TTC549 (cell line): ENCODE data around the gene CCDC85C.

ENCODE experiments used
- FAIRE-seq: peaks from 2 replicates; lab custom pipeline; 2012; peaks lifted over from hg19 to GRCh38; lab: Jason Lieb, UNC

Gene CCDC85C

GRCh38 chr14:99589651-99590530, 14.1 kb downstream of the CCDC85C start:
- FAIRE-seq, result no peak

- no peak for FAIRE-seq
Observed at GRCh38 chr14:99589031-99589441, 15.0 kb downstream of the CCDC85C start.

DNA sequence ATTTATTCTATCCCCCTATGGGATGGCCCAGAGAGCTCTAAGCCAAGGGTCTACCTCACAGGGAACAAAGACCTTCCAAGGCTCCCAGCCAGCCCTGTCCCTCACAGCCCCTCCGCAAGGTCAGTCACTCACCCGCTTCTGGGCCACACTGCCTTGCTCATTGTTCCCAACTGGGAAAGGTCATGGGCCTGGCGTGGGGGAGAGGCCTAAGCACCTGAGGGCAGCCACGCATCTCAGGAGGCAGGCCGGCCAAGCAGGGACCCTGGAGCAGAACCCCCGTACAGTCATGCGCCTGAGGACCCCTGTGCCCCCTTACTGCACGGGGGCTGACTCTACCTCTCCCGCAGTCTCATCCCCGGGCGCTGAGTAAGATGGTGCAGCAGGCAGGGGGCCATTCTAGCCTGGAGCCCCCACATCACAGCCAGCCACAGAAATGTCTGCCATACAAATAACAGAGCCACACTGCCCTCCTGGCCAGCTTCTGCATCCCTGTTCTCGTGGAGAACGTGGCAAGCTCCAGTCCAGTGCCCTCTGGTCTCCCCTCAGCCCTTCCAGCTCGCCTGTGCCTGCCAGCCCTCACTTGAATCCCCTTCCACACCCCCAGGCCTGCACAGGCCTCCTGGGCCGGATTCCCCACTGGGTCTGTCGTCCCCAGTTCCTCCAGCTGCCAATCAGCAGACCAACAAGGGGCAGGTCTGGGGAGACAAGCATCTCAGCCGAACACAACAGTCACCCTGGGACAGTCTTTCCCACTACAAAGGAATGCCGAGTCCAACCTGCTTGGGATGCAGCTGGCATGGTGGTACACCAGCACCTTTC, 16.3 kb downstream of the CCDC85C start:
- no peak for FAIRE-seq

DNA sequence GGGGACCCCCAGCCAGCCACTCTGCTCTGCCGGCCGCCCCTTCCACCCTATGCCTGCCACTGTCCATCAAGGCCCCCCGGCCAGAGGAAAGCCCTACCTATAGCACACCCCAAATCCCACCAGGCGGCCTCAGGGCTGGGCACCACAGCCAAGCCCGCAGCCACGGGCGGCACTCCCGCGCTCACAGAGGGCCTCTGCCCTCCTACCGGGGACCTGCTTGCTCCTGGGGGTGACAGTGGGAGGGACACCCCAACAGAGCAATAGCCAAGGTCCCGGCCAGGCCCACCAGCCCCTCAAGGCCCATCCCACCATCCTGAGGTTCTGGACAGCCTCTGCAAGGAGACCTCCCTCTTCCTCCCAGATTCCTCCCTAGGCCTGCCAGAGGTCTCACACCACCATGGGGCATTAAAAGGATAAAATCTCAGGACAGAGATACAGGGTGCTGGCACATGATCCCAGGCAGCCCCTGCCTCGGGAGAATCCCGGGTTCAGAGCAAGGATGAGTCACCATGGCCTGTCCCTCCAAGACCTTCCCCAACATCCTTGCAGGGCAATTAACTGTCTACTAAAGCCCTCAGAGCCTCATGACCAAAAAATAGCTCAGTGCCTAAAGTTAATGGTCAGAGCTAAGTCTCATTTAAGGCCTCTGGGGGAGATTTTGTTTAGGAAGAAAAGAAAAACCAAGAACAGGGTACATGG, 17.1 kb downstream of the CCDC85C start:
- no peak for FAIRE-seq

- FAIRE-seq, result no peak
Observed at GRCh38 chr14:99586054-99586760, 17.8 kb downstream of the CCDC85C start.

GRCh38 chr14:99584823-99585222, 19.2 kb downstream of the CCDC85C start:
- no peak for FAIRE-seq

GRCh38 chr14:99581938-99582337, 22.1 kb downstream of the CCDC85C start:
- no peak for FAIRE-seq

DNA sequence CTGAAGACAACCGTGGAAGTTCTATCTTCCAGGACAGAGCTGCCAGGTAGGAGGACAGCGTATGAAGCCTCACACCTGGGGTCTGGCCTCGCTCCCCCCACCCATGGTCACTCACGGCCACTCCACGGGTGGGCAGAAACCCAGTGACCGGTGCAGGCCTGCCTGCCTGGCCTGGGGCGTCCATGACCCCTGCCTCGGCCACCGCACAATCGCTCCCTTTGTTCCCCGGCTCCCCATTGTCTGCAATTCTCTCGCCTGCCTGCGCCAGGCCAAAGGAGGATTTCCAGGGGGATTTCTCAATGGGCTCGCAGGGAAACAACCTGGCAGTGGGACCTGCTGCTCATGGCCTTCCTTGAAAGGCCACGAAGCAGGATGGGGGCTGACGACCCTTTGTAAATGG, 22.6 kb downstream of the CCDC85C start:
- no peak for FAIRE-seq

DNA sequence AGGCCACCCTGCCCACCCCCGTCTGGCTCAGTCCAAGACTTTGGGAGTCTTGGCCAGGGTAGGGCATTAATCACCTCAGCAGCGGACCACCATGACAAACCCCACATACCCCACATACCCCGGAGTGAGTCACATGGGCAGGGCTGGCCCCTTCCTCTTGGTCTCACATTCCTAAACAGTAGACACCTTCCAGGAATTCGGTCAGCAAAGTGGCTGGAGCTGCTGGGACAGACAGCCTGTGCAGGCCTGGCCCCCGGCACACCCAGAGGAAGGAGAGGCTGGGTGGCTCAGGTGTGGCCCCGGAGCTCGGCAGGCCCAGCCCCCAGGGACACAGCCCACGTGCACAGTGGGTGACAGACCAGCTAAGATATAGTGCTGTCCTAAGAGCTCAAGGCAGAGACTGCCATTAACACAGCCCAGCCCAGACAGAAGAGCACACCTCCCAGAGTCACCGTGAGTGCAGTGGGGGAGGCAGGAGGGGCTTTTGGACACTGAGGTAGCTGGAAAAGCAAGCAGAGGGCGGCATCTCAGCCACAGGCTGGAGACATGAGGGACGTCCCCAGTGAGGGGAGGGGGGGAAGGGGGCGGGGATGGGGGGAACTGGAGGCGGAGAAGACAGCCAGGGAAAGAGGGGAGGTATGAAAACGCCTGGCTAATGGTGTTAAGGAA, 24.0 kb downstream of the CCDC85C start:
- no peak for FAIRE-seq

- no peak for FAIRE-seq
Observed at GRCh38 chr14:99579120-99579836, 24.7 kb downstream of the CCDC85C start.

- no peak for FAIRE-seq
Observed at GRCh38 chr14:99578541-99579101, 25.4 kb downstream of the CCDC85C start.

GRCh38 chr14:99576761-99577705, 27.0 kb downstream of the CCDC85C start:
- FAIRE-seq, result no peak

- FAIRE-seq, result no peak
Observed at GRCh38 chr14:99576304-99576703, 27.7 kb downstream of the CCDC85C start.

DNA sequence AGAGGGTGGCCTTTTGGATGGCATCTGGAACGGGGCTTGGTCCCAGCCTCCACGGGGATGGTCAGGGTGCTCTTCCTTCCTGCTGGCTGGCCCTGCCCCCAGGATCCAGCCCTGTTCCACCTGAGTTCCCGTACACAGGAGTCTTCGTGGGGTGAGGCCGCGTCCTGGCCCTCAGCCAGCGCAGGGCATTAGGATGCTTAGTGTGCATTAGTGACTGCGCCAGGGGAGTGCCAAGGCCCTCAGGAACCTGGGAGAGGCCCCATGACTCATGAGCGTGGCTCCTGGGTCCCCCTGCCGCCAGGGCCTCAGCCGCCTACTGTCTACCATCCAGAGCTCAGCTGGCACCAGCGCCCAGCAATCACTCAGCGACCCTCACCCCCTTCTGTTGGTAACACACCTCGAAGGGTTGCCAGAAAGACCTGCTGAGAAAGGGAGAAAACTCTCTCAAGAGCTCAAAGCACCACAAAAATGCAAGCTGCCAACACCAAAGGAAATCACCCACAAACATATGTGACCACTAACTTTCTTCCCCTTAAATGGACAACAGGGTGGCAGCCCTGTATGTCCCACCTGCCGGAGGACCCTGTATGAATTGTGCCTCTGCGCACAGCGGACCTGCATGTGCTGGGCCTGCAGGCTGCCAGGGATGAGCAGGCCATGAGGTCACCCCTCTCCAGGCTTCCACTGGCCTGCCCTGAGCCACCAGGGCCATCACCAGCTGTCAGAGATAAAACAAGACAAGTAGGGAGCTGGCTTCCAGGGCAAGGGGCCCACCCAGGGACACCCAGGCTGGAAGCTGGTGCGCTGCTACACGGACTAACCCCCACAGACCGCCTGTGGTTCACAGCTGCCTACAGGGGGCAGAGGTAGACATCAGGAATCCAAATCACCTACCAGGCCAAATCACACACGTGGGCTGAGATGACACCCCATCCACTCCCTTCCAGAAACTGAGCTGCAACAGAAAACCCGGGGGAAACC, 28.7 kb downstream of the CCDC85C start:
- no peak for FAIRE-seq

- FAIRE-seq, result no peak
Observed at GRCh38 chr14:99574099-99574880, 29.7 kb downstream of the CCDC85C start.

- no peak for FAIRE-seq
Observed at GRCh38 chr14:99573436-99574098, 30.4 kb downstream of the CCDC85C start.

DNA sequence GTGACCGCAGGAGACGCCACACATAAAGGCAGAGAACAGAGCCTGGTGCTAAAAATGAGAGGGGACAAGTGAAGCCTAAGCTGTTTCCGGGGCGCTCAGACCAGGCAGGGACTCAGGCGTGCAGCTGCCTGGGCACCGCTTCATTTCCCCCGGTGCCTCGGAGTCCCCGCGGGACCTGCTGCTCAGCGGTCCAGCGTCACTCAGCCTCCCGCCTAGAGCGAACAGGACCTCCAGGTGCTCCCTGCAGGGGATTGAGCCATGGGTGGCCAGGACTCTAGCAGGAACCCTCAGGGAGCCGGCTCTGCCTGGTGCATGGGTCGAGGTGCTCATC, 31.0 kb downstream of the CCDC85C start:
- no peak for FAIRE-seq
